RWPE1 (cell line): ENCODE data around the gene PPIA.
"Not testable (repeated sequence)": the region's sequence is repeated elsewhere in the genome, so short reads cannot be mapped to it uniquely, and the experiment has no call there.

Experiments
- CTCF ChIA-PET: fragments of 350-600 bp; sonication (Branson Sonifier 250); formaldehyde crosslinking; extraction: SDS; loops from one replicate; lab custom pipeline; 2021; lab: Yijun Ruan, JAX
- POLR2A ChIA-PET: fragments of 400-600 bp; formaldehyde crosslinking; extraction: SDS; loops from one replicate; lab custom pipeline; 2020; ENCODE audit warnings: antibody characterized with exemption; ENCODE audit not compliant: low non-redundant PET; lab: Yijun Ruan, JAX
- DNase-seq: peaks from one replicate; pipeline ENCODE4 v3.0.0; 2012; ENCODE audit warnings: low spot score
- H3K27ac ChIP-seq: fragments of 450-650 bp; 2 replicates; pipeline ENCODE4 v1.5.1; 2017
- CTCF ChIP-seq: fragments of 450-650 bp; conservative IDR thresholded peaks from 2 replicates; pipeline ENCODE4 v1.5.1; 2017; ENCODE audit warnings: low read depth, mild to moderate bottlenecking

PPIA gene

DNA sequence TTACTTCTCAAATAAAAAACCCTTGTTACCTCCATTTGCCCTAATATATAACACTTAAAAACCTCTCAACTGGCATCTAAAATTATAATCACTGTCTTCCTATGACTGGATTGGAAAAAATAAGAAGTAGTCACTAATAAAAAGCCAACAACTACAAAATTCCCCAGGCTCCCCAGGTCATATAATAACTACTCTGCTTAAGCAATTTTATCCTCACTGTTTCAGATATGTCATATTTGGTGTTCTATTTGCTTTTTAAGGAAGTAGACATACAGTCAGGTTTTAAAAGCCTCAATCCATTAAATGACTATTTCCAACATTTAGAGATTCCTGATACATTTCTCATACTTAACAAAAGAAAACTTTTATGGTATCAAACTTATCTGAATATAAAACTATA lies 49.0 kb downstream of the PPIA start:
- no peak for TF ChIP-seq CTCF
- ChIA-PET CTCF (no interaction called here), POLR2A (no interaction called here)
- no peak overlapping the region for H3K27ac ChIP-seq
- no peak for DNase-seq

DNA sequence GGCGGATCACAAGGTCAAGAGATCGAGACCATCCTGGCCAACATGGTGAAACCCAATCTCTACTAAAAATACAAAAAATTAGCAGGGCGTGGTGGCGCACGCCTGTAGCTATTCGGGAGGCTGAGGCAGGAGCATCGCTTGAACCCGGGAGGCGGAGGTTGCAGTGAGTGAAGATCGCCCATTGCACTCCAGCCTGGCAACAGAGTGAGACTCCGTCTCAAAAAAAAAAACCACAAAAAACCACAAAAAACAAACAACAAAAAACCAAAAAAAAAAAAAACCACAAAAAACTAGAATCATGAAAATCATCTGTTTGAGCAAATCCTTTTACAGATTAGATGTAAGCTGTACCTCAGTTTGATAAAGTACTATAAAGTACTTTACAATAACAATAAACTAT lies 49.9 kb downstream of the PPIA start:
- POLR2A ChIA-PET = interaction anchor here (0.7 to 1.0 kb wide), 2 partner anchors 38 to 240 kb away, joined by 3 to 5 read pairs; partner anchors contain the start of gene OGDH
- CTCF ChIA-PET = interaction anchor here (0.7 to 2.2 kb wide), 4 partner anchors 20 to 258 kb away, joined by 4 to 8 read pairs (median 5); no protein-coding TSS in a partner anchor
- H3K27ac ChIP-seq = peak overlapping the region; percentile 57
- not testable (repeated sequence) for DNase-seq

- peak overlapping the region; percentile 97 for H3K27ac ChIP-seq
- TF ChIP-seq CTCF = no peak
- CTCF ChIA-PET = interaction anchor here (0.6 to 2.2 kb wide), 7 partner anchors 20 to 314 kb away, joined by 3 to 8 read pairs (median 3); no protein-coding TSS in a partner anchor
- POLR2A ChIA-PET = interaction anchor here (0.7 to 1.4 kb wide), 3 partner anchors 38 to 265 kb away, joined by 3 read pairs; partner anchors contain the start of gene TMED4
- no peak for DNase-seq
These were observed 50.5 kb downstream of the PPIA start for GRCh38 chr7:44846816-44847508.

DNA sequence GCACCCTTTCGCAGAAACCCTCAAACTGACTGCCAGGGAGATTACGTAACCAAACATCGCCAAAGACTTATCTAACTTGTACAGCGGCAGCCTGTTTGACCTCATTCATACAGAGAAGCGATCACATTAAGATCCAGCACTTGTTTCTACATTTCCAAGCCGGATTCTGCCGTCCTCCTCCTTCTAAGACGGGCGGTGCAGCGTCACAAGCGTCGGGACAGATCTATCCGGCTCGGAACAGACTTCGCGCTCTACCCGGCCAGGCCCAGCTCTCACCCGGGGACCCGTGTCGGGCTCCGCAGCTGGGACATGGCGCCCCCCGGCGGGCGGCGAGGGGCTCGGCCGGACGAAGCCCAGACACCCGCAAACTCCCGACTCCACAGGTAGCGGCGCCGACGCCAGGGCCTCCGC lies 51.0 kb downstream of the PPIA start:
- ChIA-PET CTCF (interaction anchor here (0.6 to 2.2 kb wide), 7 partner anchors 21 to 314 kb away, joined by 3 to 8 read pairs (median 3); no protein-coding TSS in a partner anchor), POLR2A (interaction anchor here (0.7 to 1.4 kb wide), 2 partner anchors 49 to 265 kb away, joined by 3 read pairs; partner anchors contain the start of gene TMED4)
- peak; percentile 93 for DNase-seq
- H3K27ac ChIP-seq = peak overlapping the region; percentile 97
- peak; percentile 96 for TF ChIP-seq CTCF

- H3K27ac ChIP-seq = peak within 1 kb of the TSS; percentile 97
- ChIA-PET CTCF (interaction anchor here (0.6 to 2.2 kb wide), 9 partner anchors 9 to 470 kb away, joined by 3 to 8 read pairs (median 3); no protein-coding TSS in a partner anchor), POLR2A (interaction anchor here (0.7 to 1.4 kb wide), 3 partner anchors 37 to 266 kb away, joined by 3 read pairs; partner anchors contain the start of genes PURB and TMED4)
- peak; percentile 45 for TF ChIP-seq CTCF
- peak; percentile 100 for DNase-seq
These were observed 51.6 kb downstream of the PPIA start, which contains the start of gene H2AZ2 for GRCh38 chr7:44847920-44848634. Gene H2AZ2, minus strand, starts transcription at chr7:44848087. Its CDS starts 116 bp downstream, at chr7:44847971.

GRCh38 chr7:44849259-44849884 lies 52.9 kb downstream of the PPIA start:
- H3K27ac ChIP-seq = peak overlapping the region; percentile 97
- ChIA-PET CTCF (interaction anchor here (1.0 to 1.1 kb wide), 2 partner anchors 8 to 286 kb away, joined by 3 read pairs; no protein-coding TSS in a partner anchor), POLR2A (interaction anchor here (0.6 to 0.9 kb wide), 2 partner anchors 117 to 150 kb away, joined by 3 read pairs; partner anchors contain the start of gene CCM2)
- no peak for DNase-seq
- TF ChIP-seq CTCF = no peak
